ENCODE data around the gene PRUNE2.

GRCh38 chr9:76943054-76943453, 37.1 kb upstream of the PRUNE2 start:
- TF ChIP-seq CTCF (IDR thresholded peaks at IDR 0.05) (no peak), POLR2A (IDR thresholded peaks at IDR 0.05) (no peak)
